GM12892 (cell line): ENCODE measurements around the gene RPS3.
"Not testable (repeated sequence)": the region's sequence is repeated elsewhere in the genome, so short reads cannot be mapped to it uniquely, and the experiment has no call there.

ENCODE experiments used
- POLR2A ChIP-seq: IDR thresholded peaks from 2 replicates; pipeline ENCODE4 v1.6.1; 2011; ENCODE audit warnings: low read depth, low read length, control low read depth
- POLR2AphosphoS5 ChIP-seq: IDR thresholded peaks from 2 replicates; pipeline ENCODE4 v1.6.1; 2011; ENCODE audit warnings: low read depth, low read length, control low read depth
- TAF1 ChIP-seq: IDR thresholded peaks from 2 replicates; pipeline ENCODE4 v1.6.1; 2011; ENCODE audit warnings: low read depth, mild to moderate bottlenecking, control low read depth, low read length, borderline replicate concordance

GRCh38 chr11:75378776-75379175 is 20.5 kb upstream of the RPS3 start:
- not testable (repeated sequence) for TF ChIP-seq TAF1, POLR2AphosphoS5, POLR2A
